ENCODE measurements around the gene DEFB114.
"Not testable (repeated sequence)": the region's sequence is repeated elsewhere in the genome, so short reads cannot be mapped to it uniquely, and the experiment has no call there.

Gene DEFB114

GRCh38 chr6:49951926-49952325, 12.0 kb downstream of the DEFB114 start:
- no peak overlapping the region for H3K4me3 ChIP-seq (ENCODE audit: low read depth, low read length)
- no peak for DNase-seq (ENCODE audit: low read depth)
- TF ChIP-seq, protein P1, sequence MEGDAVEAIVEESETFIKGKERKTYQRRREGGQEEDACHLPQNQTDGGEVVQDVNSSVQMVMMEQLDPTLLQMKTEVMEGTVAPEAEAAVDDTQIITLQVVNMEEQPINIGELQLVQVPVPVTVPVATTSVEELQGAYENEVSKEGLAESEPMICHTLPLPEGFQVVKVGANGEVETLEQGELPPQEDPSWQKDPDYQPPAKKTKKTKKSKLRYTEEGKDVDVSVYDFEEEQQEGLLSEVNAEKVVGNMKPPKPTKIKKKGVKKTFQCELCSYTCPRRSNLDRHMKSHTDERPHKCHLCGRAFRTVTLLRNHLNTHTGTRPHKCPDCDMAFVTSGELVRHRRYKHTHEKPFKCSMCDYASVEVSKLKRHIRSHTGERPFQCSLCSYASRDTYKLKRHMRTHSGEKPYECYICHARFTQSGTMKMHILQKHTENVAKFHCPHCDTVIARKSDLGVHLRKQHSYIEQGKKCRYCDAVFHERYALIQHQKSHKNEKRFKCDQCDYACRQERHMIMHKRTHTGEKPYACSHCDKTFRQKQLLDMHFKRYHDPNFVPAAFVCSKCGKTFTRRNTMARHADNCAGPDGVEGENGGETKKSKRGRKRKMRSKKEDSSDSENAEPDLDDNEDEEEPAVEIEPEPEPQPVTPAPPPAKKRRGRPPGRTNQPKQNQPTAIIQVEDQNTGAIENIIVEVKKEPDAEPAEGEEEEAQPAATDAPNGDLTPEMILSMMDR (IDR thresholded peaks at IDR 0.05; ENCODE audit: low read depth, low read length): no peak
- TF ChIP-seq MYC (IDR thresholded peaks at IDR 0.05; ENCODE audit: low read depth, low read length) (no peak), POLR2A (IDR thresholded peaks at IDR 0.05; ENCODE audit: extremely low read depth, insufficient read length) (no peak)
- TF ChIP-seq, protein P2, sequence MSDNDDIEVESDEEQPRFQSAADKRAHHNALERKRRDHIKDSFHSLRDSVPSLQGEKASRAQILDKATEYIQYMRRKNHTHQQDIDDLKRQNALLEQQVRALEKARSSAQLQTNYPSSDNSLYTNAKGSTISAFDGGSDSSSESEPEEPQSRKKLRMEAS (IDR thresholded peaks at IDR 0.05; ENCODE audit: low read depth, low read length): no peak

DNA sequence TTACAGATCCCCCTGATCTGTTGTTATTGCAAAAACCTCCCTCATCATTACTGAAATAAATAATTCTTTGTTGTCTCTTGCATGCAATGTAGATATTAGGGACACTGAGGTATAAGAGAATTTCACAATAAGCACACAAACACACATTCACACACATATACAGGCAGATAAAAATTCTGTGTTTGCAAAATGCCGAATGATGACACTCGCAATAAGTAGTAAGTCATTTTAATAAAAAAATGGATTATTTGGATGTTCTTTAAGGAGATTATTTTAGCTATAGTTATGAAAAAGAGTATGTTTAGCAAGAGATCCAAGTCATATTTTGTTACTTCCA, 13.6 kb downstream of the DEFB114 start:
- TF ChIP-seq, protein P1 (IDR thresholded peaks at IDR 0.05; ENCODE audit: low read depth, low read length): no peak
- TF ChIP-seq, protein P2 (IDR thresholded peaks at IDR 0.05; ENCODE audit: low read depth, low read length): no peak
- no peak for TF ChIP-seq MYC (IDR thresholded peaks at IDR 0.05; ENCODE audit: low read depth, low read length)
- TF ChIP-seq POLR2A (IDR thresholded peaks at IDR 0.05; ENCODE audit: extremely low read depth, insufficient read length): no peak
- no peak overlapping the region for H3K4me3 ChIP-seq (ENCODE audit: low read depth, low read length)
- DNase-seq (ENCODE audit: low read depth): no peak

- TF ChIP-seq, protein P2 (IDR thresholded peaks at IDR 0.05; ENCODE audit: low read depth, low read length): no peak
- TF ChIP-seq MYC (IDR thresholded peaks at IDR 0.05; ENCODE audit: low read depth, low read length) (no peak), POLR2A (IDR thresholded peaks at IDR 0.05; ENCODE audit: extremely low read depth, insufficient read length) (no peak)
- TF ChIP-seq, protein P1 (IDR thresholded peaks at IDR 0.05; ENCODE audit: low read depth, low read length): no peak
- DNase-seq (ENCODE audit: low read depth): no peak
- H3K4me3 ChIP-seq (ENCODE audit: low read depth, low read length): no peak overlapping the region
Measured at GRCh38 chr6:49949062-49949461, 14.9 kb downstream of the DEFB114 start.

GRCh38 chr6:49946835-49947234, 17.1 kb downstream of the DEFB114 start:
- no peak overlapping the region for H3K4me3 ChIP-seq (ENCODE audit: low read depth, low read length)
- DNase-seq (ENCODE audit: low read depth): no peak
- TF ChIP-seq, protein P2 (IDR thresholded peaks at IDR 0.05; ENCODE audit: low read depth, low read length): no peak
- TF ChIP-seq POLR2A (IDR thresholded peaks at IDR 0.05; ENCODE audit: extremely low read depth, insufficient read length): no peak
- TF ChIP-seq, protein P1 (IDR thresholded peaks at IDR 0.05; ENCODE audit: low read depth, low read length): no peak
- TF ChIP-seq MYC (IDR thresholded peaks at IDR 0.05; ENCODE audit: low read depth, low read length): no peak

DNA sequence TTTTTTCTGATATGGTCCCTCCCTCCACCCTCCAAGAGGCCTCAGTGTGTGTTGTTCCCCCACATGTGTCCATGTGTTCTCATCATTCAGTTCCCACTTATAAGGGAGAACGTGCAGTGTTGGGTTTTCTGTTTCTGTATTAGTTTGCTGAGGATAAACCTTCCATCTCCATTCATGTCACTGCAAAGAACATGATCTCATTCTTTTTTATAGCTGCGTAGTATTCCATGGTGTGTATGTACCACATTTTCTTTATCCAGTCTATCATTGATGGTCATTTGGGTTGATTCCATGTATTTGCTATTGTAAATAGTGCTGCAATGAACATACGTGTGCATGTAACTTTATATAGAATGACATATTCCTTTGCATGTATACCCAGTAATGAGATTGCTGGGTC, 19.9 kb downstream of the DEFB114 start:
- DNase-seq (ENCODE audit: low read depth); H3K4me3 ChIP-seq (ENCODE audit: low read depth, low read length): not testable (repeated sequence)

GRCh38 chr6:49939993-49940498, 23.9 kb downstream of the DEFB114 start:
- DNase-seq (ENCODE audit: low read depth): no peak
- no peak overlapping the region for H3K4me3 ChIP-seq (ENCODE audit: low read depth, low read length)
- TF ChIP-seq MYC (IDR thresholded peaks at IDR 0.05; ENCODE audit: low read depth, low read length) (no peak), POLR2A (IDR thresholded peaks at IDR 0.05; ENCODE audit: extremely low read depth, insufficient read length) (no peak)
- TF ChIP-seq, protein P2 (IDR thresholded peaks at IDR 0.05; ENCODE audit: low read depth, low read length): no peak
- TF ChIP-seq, protein P1 (IDR thresholded peaks at IDR 0.05; ENCODE audit: low read depth, low read length): no peak
